H1 (cell line): Measurements from ENCODE around the gene TBR1. TPM values are rescaled to one million over a fixed set of nuclear protein-coding genes. Genes with fewer than 3 reads are reported as not detected.
A peak's percentile ranks its signal among the peaks of the same experiment; 100 is the strongest.

Experiments
- CTCF ChIA-PET: fragments of 300-600 bp; sonication (Branson Sonifier 250); formaldehyde crosslinking; loops from one replicate; lab custom pipeline; 2021; ENCODE audit not compliant: partially characterized antibody; lab: Charles Lee
- POLR2A ChIA-PET: fragments of 300-600 bp; sonication (Branson Sonifier 250); formaldehyde crosslinking; loops from one replicate; lab custom pipeline; 2021; ENCODE audit warnings: inconsistent platforms; ENCODE audit not compliant: partially characterized antibody; lab: Charles Lee
- DNase-seq, 2 experiments: peaks; one replicate each; pipeline versions ENCODE4 v3.0.0 to v3.0.0-alpha.2; 2010 to 2022; ENCODE audit warnings: low spot score in 2 of 2, low read depth in 1 of 2, mixed read lengths in 1 of 2
- FAIRE-seq: peaks from 2 replicates; lab custom pipeline; 2011; peaks lifted over from hg19 to GRCh38; lab: Jason Lieb, UNC
- H2AFZ ChIP-seq: 2 replicates; pipeline ENCODE4 v1.8.1; 2012; ENCODE audit warnings: low read length, inconsistent platforms
- H2AK5ac ChIP-seq: 2 replicates; pipeline ENCODE4 v1.6.1; 2013; ENCODE audit warnings: low read depth, low read length
- H2BK120ac ChIP-seq: replicated peaks from 2 replicates; pipeline ENCODE3; 2013; ENCODE audit warnings: low read depth, low read length, inconsistent platforms
- H2BK12ac ChIP-seq: 2 replicates; pipeline ENCODE4 v1.6.1; 2013; ENCODE audit warnings: low read depth, low read length
- H2BK15ac ChIP-seq: 2 replicates; pipeline ENCODE4 v1.6.1; 2013; ENCODE audit warnings: low read length
- H2BK20ac ChIP-seq: 2 replicates; pipeline ENCODE4 v1.6.1; 2013; ENCODE audit warnings: low read length
- H2BK5ac ChIP-seq: 2 replicates; pipeline ENCODE4 v1.6.1; 2013; ENCODE audit warnings: low read depth, low read length
- H3K14ac ChIP-seq: 2 replicates; pipeline ENCODE4 v1.6.1; 2013; ENCODE audit warnings: inconsistent platforms; ENCODE audit not compliant: insufficient read length
- H3K18ac ChIP-seq: 2 replicates; pipeline ENCODE4 v1.6.1; 2013; ENCODE audit warnings: low read length; ENCODE audit errors: extremely low read depth
- H3K23ac ChIP-seq: 2 replicates; pipeline ENCODE4 v1.6.1; 2013; ENCODE audit warnings: inconsistent platforms; ENCODE audit not compliant: insufficient read length
- H3K23me2 ChIP-seq: 2 replicates; pipeline ENCODE4 v1.6.1; 2013; ENCODE audit warnings: low read depth, low read length
- H3K27ac ChIP-seq: 2 replicates; pipeline ENCODE4 v1.6.1; 2011; ENCODE audit warnings: low read depth, low read length, inconsistent platforms
- H3K27me3 ChIP-seq, 4 experiments: replicated peaks in 1 of 4; 1 replicate in 1 of 4; 2 replicates in 3 of 4; pipeline versions ENCODE4 v1.6.1 to v1.8.1; 2011 to 2013; ENCODE audit warnings: low read length in 3 of 4, mild to moderate bottlenecking in 3 of 4, inconsistent platforms in 2 of 4, mixed read lengths in 2 of 4, moderate library complexity in 1 of 4; ENCODE audit not compliant: control insufficient read depth in 3 of 4, insufficient read depth in 3 of 4; ENCODE audit errors: extremely low read depth in 1 of 4
- H3K36me3 ChIP-seq, 4 experiments: 2 replicates each; pipeline versions ENCODE4 v1.6.1 to v1.8.1; 2011 to 2013; ENCODE audit warnings: mild to moderate bottlenecking in 4 of 4, low read length in 3 of 4, moderate library complexity in 2 of 4, control low read depth in 1 of 4, inconsistent platforms in 1 of 4; ENCODE audit not compliant: insufficient read depth in 4 of 4, control insufficient read depth in 2 of 4
- H3K4ac ChIP-seq: replicated peaks from 2 replicates; pipeline ENCODE3; 2013; ENCODE audit warnings: low read length, low read depth, mixed read lengths, inconsistent platforms; ENCODE audit not compliant: insufficient read length
- H3K4me1 ChIP-seq, 4 experiments: replicated peaks in 1 of 4; 1 replicate in 1 of 4; 2 replicates in 3 of 4; pipeline versions ENCODE4 v1.6.1 to v1.8.1; 2011 to 2013; ENCODE audit warnings: low read length in 3 of 4, inconsistent platforms in 2 of 4, mixed read lengths in 1 of 4; ENCODE audit not compliant: insufficient read depth in 4 of 4, control insufficient read depth in 3 of 4
- H3K4me2 ChIP-seq, 2 experiments: 2 replicates each; pipeline versions ENCODE4 v1.6.1 to v1.8.1; 2011 to 2013; ENCODE audit warnings: low read depth in 2 of 2, low read length in 2 of 2, control low read depth in 1 of 2, inconsistent platforms in 1 of 2, mild to moderate bottlenecking in 1 of 2; ENCODE audit not compliant: insufficient read depth in 1 of 2
- H3K4me3 ChIP-seq, 4 experiments: fragments of 200-600, 300-600 bp in 1 of 4; sonication (generic), shearing (Covaris generic), sonication (Bioruptor Twin) in 1 of 4; 2 replicates each; pipeline versions ENCODE4 v1.5.1 to v1.8.1; 2011 to 2016; ENCODE audit warnings: low read length in 4 of 4, low read depth in 3 of 4, control low read depth in 2 of 4, inconsistent platforms in 2 of 4, mild to moderate bottlenecking in 2 of 4, mixed read lengths in 1 of 4, moderate library complexity in 1 of 4; ENCODE audit not compliant: insufficient read depth in 2 of 4; ENCODE audit errors: extremely low read depth in 1 of 4
- H3K56ac ChIP-seq: replicated peaks from 2 replicates; pipeline ENCODE3; 2013; ENCODE audit warnings: low read depth, mild to moderate bottlenecking, mixed read lengths, low read length, inconsistent platforms; ENCODE audit not compliant: insufficient read length
- H3K79me1 ChIP-seq: 2 replicates; pipeline ENCODE4 v1.6.1; 2013; ENCODE audit warnings: low read depth, low read length, control low read depth
- H3K79me2 ChIP-seq, 2 experiments: 2 replicates each; pipeline versions ENCODE4 v1.6.1 to v1.8.1; 2012 to 2013; ENCODE audit warnings: low read length in 2 of 2, mild to moderate bottlenecking in 2 of 2, inconsistent platforms in 1 of 2; ENCODE audit not compliant: insufficient read depth in 2 of 2, control insufficient read depth in 1 of 2
- H3K9ac ChIP-seq, 4 experiments: replicated peaks in 1 of 4; 1 replicate in 1 of 4; 2 replicates in 3 of 4; pipeline versions ENCODE4 v1.6.1 to v1.8.1; 2011 to 2013; ENCODE audit warnings: low read depth in 3 of 4, low read length in 3 of 4, control low read depth in 2 of 4, mild to moderate bottlenecking in 2 of 4, moderate library complexity in 2 of 4, inconsistent platforms in 1 of 4; ENCODE audit errors: extremely low read depth in 1 of 4
- H3K9me3 ChIP-seq, 2 experiments: 2 replicates each; pipeline versions ENCODE4 v1.6.1 to v1.8.1; 2012 to 2013; ENCODE audit warnings: mild to moderate bottlenecking in 2 of 2, moderate library complexity in 2 of 2, control low read depth in 1 of 2, inconsistent platforms in 1 of 2, low read depth in 1 of 2, low read length in 1 of 2, mixed read lengths in 1 of 2; ENCODE audit not compliant: insufficient read depth in 2 of 2
- H4K20me1 ChIP-seq, 2 experiments: replicated peaks in 1 of 2; 2 replicates each; pipeline versions ENCODE3 to v1.8.1; 2011 to 2013; ENCODE audit warnings: inconsistent platforms in 2 of 2, low read length in 2 of 2, mild to moderate bottlenecking in 1 of 2; ENCODE audit not compliant: insufficient read depth in 2 of 2, control insufficient read depth in 1 of 2
- H4K5ac ChIP-seq: 2 replicates; pipeline ENCODE4 v1.6.1; 2013; ENCODE audit warnings: low read length, low read depth, mixed read lengths, inconsistent platforms; ENCODE audit not compliant: insufficient read length
- H4K8ac ChIP-seq: 2 replicates; pipeline ENCODE4 v1.8.0; 2013; ENCODE audit warnings: mild to moderate bottlenecking, moderate library complexity, low read length, inconsistent platforms; ENCODE audit not compliant: insufficient read depth; ENCODE audit errors: extremely low read depth
- H4K91ac ChIP-seq: replicated peaks from 2 replicates; pipeline ENCODE3; 2013; ENCODE audit warnings: low read length, mixed read lengths, inconsistent platforms; ENCODE audit not compliant: insufficient read length
- POLR2A ChIP-seq, 2 experiments: IDR thresholded peaks; 1 replicate in 1 of 2; 2 replicates in 1 of 2; pipeline ENCODE4 v1.6.1; 2011; ENCODE audit warnings: low read depth in 2 of 2, low read length in 2 of 2, mild to moderate bottlenecking in 2 of 2; ENCODE audit errors: control extremely low read depth in 1 of 2
- WGBS, 2 experiments: shearing (Covaris generic) in 1 of 2; methylation state at CpG; one replicate each; pipeline versions ENCODE4 v1.1.6 to v1.1.7; 2013 to 2015; ENCODE audit warnings: low lambda C conversion rate in 2 of 2, mixed read lengths in 2 of 2, inconsistent platforms in 1 of 2, low coverage in 1 of 2, missing lambda C conversion rate in 1 of 2; ENCODE audit not compliant: insufficient replicate concordance in 2 of 2, insufficient coverage in 1 of 2, insufficient read length in 1 of 2; ENCODE audit errors: extremely low coverage in 1 of 2, missing lambda C conversion rate in 1 of 2; 5-methylcytosine and 5-hydroxymethylcytosine counted together
- polyA plus RNA-seq, 7 experiments: library from polyadenylated mRNA; depleted of rRNA in 3 of 7; stranded (reverse) in 5 of 7; unstranded in 2 of 7; fragments of >200 nt in 5 of 7; fragments of 200-250 nt in 2 of 7; gene quantifications; 1 replicate in 5 of 7; 2 replicates in 1 of 7; 4 replicates in 1 of 7; pipeline versions ENCODE4 v1.2.1 to v1.2.3, GENCODE V29; 2011 to 2013; ENCODE audit warnings: missing spikeins in 2 of 7, mixed read lengths in 2 of 7
- total RNA-seq: library from RNA; stranded (reverse); fragmentation: NEBNext Ultra II Directional; extraction: Animal tissue kit (Norgen Biotek cat#: 25700); gene quantifications from 2 replicates; pipeline ENCODE4 v1.2.1, GENCODE V29; 2021
- TF ChIP-seq, protein P1 (sequence below), 3 experiments: IDR thresholded peaks; 1 replicate in 2 of 3; 2 replicates in 1 of 3; pipeline versions ENCODE4 v1.5.1 to v1.6.1; 2011; ENCODE audit warnings: low read length in 3 of 3, mild to moderate bottlenecking in 3 of 3, inconsistent platforms in 2 of 3, low read depth in 1 of 3, moderate library complexity in 1 of 3; ENCODE audit not compliant: insufficient read depth in 1 of 3; ENCODE audit errors: control extremely low read depth in 1 of 3

Gene TBR1
- total and polyA plus RNA-seq, 2 of the 8 experiments (the other 6 are each of a cell fraction or from before 2014, with no cell fraction given): not detected

GRCh38 chr2:161371869-161372268, 44.2 kb upstream of the TBR1 start:
- H2AK5ac ChIP-seq: no peak overlapping the region
- TF ChIP-seq POLR2A (IDR thresholded peaks at IDR 0.05; ENCODE audit: control extremely low read depth in 1 of 2, low read depth in 2 of 2, low read length in 2 of 2): no peak
- TF ChIP-seq, protein P1, sequence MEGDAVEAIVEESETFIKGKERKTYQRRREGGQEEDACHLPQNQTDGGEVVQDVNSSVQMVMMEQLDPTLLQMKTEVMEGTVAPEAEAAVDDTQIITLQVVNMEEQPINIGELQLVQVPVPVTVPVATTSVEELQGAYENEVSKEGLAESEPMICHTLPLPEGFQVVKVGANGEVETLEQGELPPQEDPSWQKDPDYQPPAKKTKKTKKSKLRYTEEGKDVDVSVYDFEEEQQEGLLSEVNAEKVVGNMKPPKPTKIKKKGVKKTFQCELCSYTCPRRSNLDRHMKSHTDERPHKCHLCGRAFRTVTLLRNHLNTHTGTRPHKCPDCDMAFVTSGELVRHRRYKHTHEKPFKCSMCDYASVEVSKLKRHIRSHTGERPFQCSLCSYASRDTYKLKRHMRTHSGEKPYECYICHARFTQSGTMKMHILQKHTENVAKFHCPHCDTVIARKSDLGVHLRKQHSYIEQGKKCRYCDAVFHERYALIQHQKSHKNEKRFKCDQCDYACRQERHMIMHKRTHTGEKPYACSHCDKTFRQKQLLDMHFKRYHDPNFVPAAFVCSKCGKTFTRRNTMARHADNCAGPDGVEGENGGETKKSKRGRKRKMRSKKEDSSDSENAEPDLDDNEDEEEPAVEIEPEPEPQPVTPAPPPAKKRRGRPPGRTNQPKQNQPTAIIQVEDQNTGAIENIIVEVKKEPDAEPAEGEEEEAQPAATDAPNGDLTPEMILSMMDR (IDR thresholded peaks at IDR 0.05; ENCODE audit: control extremely low read depth in 1 of 3, insufficient read depth in 1 of 3, low read depth in 1 of 3, low read length in 3 of 3): no peak
- TF ChIP-seq, all 59 proteins: peak for 0
- no peak overlapping the region for H2BK12ac ChIP-seq
- CTCF ChIA-PET: interaction anchor here (0.7 kb wide), 1 partner anchor 140 kb away, joined by 4 read pairs; no protein-coding TSS in a partner anchor
- no peak overlapping the region for H3K9ac ChIP-seq
- H3K4me3 ChIP-seq: no peak overlapping the region; a peak in 1 of 8 replicates
- H2BK15ac ChIP-seq: no peak overlapping the region
- H3K36me3 ChIP-seq: peaks cover 0 to 19% (median 0%) of the 10 kb centered on the region in 4 experiments; a peak in 1 of 8 replicates
- H3K23me2 ChIP-seq: no peaks in the 10 kb centered on the region
- no peak overlapping the region for H2AFZ ChIP-seq
- no peak overlapping the region for H4K5ac ChIP-seq
- POLR2A ChIA-PET: no interaction called here
- no peaks in the 10 kb centered on the region for H3K27me3 ChIP-seq
- H3K56ac ChIP-seq: no peak overlapping the region
- no peak overlapping the region for H3K18ac ChIP-seq
- H3K14ac ChIP-seq: no peak overlapping the region
- no peak overlapping the region; the same call in 1 of the 2 replicates for H4K8ac ChIP-seq
- no peaks in the 10 kb centered on the region for H3K79me1 ChIP-seq
- peak; percentile 7 for FAIRE-seq
- no peak overlapping the region for H3K4me2 ChIP-seq
- no peak overlapping the region for H4K91ac ChIP-seq
- 54% methylated on average over 1 of the region's 1 CpG; no CpG with 5 or more reads in 1 of the 2 experiments for WGBS, 2 experiments
- no peak overlapping the region for H3K23ac ChIP-seq
- no peak overlapping the region for H3K4ac ChIP-seq
- peaks cover 0 to 7% (median 2%) of the 10 kb centered on the region in 4 experiments; a peak in 3 of 7 replicates for H3K4me1 ChIP-seq
- no peak overlapping the region for H2BK120ac ChIP-seq
- H3K79me2 ChIP-seq: no peaks in the 10 kb centered on the region
- peaks cover 0 to under 1% of the 10 kb centered on the region in 2 experiments for H4K20me1 ChIP-seq
- H2BK5ac ChIP-seq: no peak overlapping the region
- no peak overlapping the region for H2BK20ac ChIP-seq
- H3K9me3 ChIP-seq: no peaks in the 10 kb centered on the region
- DNase-seq: no peak
- H3K27ac ChIP-seq: no peak overlapping the region
